ENCODE data around the gene PCDHB4. TPM values are rescaled to one million over a fixed set of nuclear protein-coding genes. Genes with fewer than 3 reads are reported as not detected.

Gene PCDHB4
- polyA plus RNA-seq, 4 donors: 0.64 to 0.96 TPM; not detected in 2

Other genes with a start within 250 kb of the PCDHB4 start
- under 1 TPM in 2 of 4 donors, not detected in 2; 0.01 to 0.03 TPM for gene PCDHA12, start 246.5 kb upstream of the PCDHB4 start, polyA plus RNA-seq
- gene PCDHA13, start 239.7 kb upstream of the PCDHB4 start, polyA plus RNA-seq: under 1 TPM in 2 of 4 donors, not detected in 2; 0.03 to 0.06 TPM
- gene PCDHAC1, start 195.5 kb upstream of the PCDHB4 start, polyA plus RNA-seq: under 1 TPM in 2 of 4 donors, not detected in 2; 0.10 to 0.27 TPM
- gene PCDHAC2, start 155.3 kb upstream of the PCDHB4 start, polyA plus RNA-seq: under 1 TPM in 2 of 4 donors, not detected in 2; 0.22 to 0.72 TPM
- gene PCDHB1, start 70.4 kb upstream of the PCDHB4 start, polyA plus RNA-seq: under 1 TPM in 2 of 4 donors, not detected in 2; 0.03 to 0.04 TPM
- under 1 TPM in 3 of 4 donors, not detected in 1; 0.27 to 0.98 (median 0.72) TPM for gene PCDHB2, start 27.2 kb upstream of the PCDHB4 start, polyA plus RNA-seq
- under 1 TPM in 2 of 4 donors, not detected in 2; 0.31 to 0.68 TPM for gene PCDHB3, start 21.3 kb upstream of the PCDHB4 start, polyA plus RNA-seq
- gene PCDHB5, start 13.4 kb downstream of the PCDHB4 start, polyA plus RNA-seq: under 1 TPM in 2 of 4 donors, not detected in 2; 0.91 to 0.99 TPM
- gene PCDHB6, start 28.2 kb downstream of the PCDHB4 start, polyA plus RNA-seq: under 1 TPM in 2 of 4 donors, not detected in 2; 0.13 to 0.52 TPM
- 1 to 10 TPM in 1 of 4 donors, under 1 TPM in 2, not detected in 1; 0.27 to 1.1 (median 0.36) TPM for gene PCDHB7, start 50.8 kb downstream of the PCDHB4 start, polyA plus RNA-seq
- under 1 TPM in 2 of 4 donors, not detected in 2; 0.18 to 0.49 TPM for gene PCDHB8, start 56.0 kb downstream of the PCDHB4 start, polyA plus RNA-seq
- under 1 TPM in 2 of 4 donors, not detected in 2; 0.37 to 0.65 TPM for gene PCDHB16, start 60.6 kb downstream of the PCDHB4 start, polyA plus RNA-seq
- under 1 TPM in 2 of 4 donors, not detected in 2; 0.34 to 0.44 TPM for gene PCDHB9, start 65.3 kb downstream of the PCDHB4 start, polyA plus RNA-seq
- gene PCDHB10, start 70.5 kb downstream of the PCDHB4 start, polyA plus RNA-seq: 1 to 10 TPM in 2 of 4 donors, not detected in 2; 1.1 to 1.3 TPM
- under 1 TPM in 2 of 4 donors, not detected in 2; 0.27 to 0.65 TPM for gene PCDHB11, start 77.8 kb downstream of the PCDHB4 start, polyA plus RNA-seq
- gene PCDHB12, start 86.9 kb downstream of the PCDHB4 start, polyA plus RNA-seq: under 1 TPM in 2 of 4 donors, not detected in 2; 0.46 to 0.71 TPM
- under 1 TPM in 2 of 4 donors, not detected in 2; 0.49 to 0.71 TPM for gene PCDHB13, start 92.1 kb downstream of the PCDHB4 start, polyA plus RNA-seq
- gene PCDHB14, start 101.5 kb downstream of the PCDHB4 start, polyA plus RNA-seq: 1 to 10 TPM in 1 of 4 donors, under 1 TPM in 1, not detected in 2; 0.81 to 1.5 TPM
- 1 to 10 TPM in 2 of 4 donors, under 1 TPM in 2; 0.22 to 1.7 (median 0.65) TPM for gene PCDHB15, start 123.6 kb downstream of the PCDHB4 start, polyA plus RNA-seq
- gene SLC25A2, start 182.2 kb downstream of the PCDHB4 start, polyA plus RNA-seq: under 1 TPM in 3 of 4 donors, not detected in 1; 0.12 to 0.45 (median 0.15) TPM
- 10 to 100 TPM; 58.8 to 91.9 (median 66.1) TPM for gene TAF7, start 199.0 kb downstream of the PCDHB4 start, polyA plus RNA-seq
- gene PCDHGA1, start 208.7 kb downstream of the PCDHB4 start, polyA plus RNA-seq: under 1 TPM in 3 of 4 donors, not detected in 1; 0.10 to 0.27 (median 0.13) TPM
- gene PCDHGA2, start 216.9 kb downstream of the PCDHB4 start, polyA plus RNA-seq: under 1 TPM in 3 of 4 donors, not detected in 1; 0.27 to 0.81 (median 0.64) TPM
- under 1 TPM in 2 of 4 donors, not detected in 2; 0.24 to 0.49 TPM for gene PCDHGA3, start 222.0 kb downstream of the PCDHB4 start, polyA plus RNA-seq
- under 1 TPM in 2 of 4 donors, not detected in 2; 0.19 to 0.21 TPM for gene PCDHGB1, start 228.3 kb downstream of the PCDHB4 start, polyA plus RNA-seq
- gene PCDHGA4, start 233.2 kb downstream of the PCDHB4 start, polyA plus RNA-seq: under 1 TPM in 2 of 4 donors, not detected in 2; 0.31 to 0.43 TPM
- under 1 TPM in 2 of 4 donors, not detected in 2; 0.37 to 0.68 TPM for gene PCDHGB2, start 238.2 kb downstream of the PCDHB4 start, polyA plus RNA-seq
- under 1 TPM in 2 of 4 donors, not detected in 2; 0.43 to 0.68 TPM for gene PCDHGA5, start 242.3 kb downstream of the PCDHB4 start, polyA plus RNA-seq
- under 1 TPM in 2 of 4 donors, not detected in 2; 0.31 to 0.43 TPM for gene PCDHGB3, start 248.4 kb downstream of the PCDHB4 start, polyA plus RNA-seq

All from small intestine (tissue), 4 donors.